DMS53 treated with DMSO at 0.1 percent for 48 hours (cell line): ENCODE measurements around the gene FNDC3B.

ENCODE experiments used
- DNase-seq: peaks from one replicate; lab custom pipeline; 2025; ENCODE audit not compliant: unreplicated experiment; lab: John Stamatoyannopoulos, UW

Gene FNDC3B

DNA sequence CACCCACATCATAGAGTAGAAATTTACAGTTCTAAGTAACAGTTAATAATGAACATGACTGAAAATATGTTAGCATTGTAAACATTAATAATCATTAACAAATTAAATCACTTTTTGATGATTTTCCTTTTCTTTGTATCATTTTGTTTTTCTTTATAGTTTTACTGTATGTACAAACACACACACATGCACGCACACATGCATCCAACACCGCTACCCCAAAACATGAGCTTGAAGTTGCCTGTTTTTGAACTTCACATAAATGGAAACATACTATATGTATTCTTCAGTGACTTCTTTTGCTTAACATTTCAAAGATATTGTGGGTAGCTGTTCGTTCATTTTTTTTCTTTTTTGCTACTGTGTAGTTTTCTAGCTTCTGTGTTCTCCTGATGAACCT lies 123.9 kb downstream of the FNDC3B start:
- no peak for DNase-seq

DNA sequence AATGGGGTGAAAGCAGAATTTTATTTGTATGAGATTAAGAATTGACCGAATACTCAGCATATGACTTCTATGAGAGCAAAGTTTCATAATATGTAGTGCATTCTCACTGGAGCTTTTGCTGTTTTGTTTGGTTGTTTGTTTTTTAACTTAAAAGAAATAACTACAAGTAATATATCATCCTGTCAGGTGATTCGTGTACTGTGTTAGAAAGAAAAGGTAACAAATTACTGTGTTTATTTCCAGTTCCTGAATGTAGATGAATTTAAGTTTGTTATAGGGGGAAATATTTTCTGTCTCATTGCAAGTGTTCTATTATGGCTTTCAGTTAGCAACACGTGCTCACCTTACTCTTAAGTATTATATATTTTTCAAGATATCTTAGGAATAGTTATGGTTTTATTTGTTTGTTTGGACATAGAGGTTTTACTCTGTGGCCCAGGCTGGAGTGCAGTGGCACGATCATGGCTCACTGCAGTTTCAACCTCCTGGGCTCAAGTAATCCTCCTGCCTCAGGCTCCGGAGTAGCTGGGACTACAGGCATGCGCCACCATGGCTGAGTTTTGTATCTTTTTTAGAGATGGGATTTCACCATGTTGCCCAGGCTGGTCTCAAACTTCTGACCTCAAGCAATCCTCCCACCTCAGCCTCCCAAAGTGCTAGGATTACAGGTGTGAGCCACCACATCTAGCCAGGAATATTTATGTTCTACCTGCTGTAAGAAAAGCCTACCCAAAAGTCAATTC lies 125.4 kb downstream of the FNDC3B start:
- no peak for DNase-seq

DNA sequence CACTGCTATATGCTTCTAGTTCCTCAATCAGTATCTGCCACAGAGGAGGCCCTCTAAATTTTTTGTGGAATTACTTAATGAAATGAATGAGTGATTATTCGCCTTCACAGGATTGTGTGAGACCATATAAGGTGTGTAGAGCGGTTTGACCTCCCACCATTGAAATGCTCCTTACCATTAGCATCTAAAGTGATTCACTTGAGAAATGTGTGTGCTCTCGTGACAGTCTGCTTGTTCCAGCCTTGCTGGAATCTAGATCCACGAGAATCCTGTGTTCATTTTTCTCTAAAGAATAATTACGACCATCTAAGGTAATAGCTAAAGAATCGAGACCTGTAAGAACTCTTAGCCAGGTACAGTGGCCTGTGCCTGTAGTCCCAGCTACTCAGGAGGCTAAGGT lies 126.9 kb downstream of the FNDC3B start:
- DNase-seq, result no peak

DNA sequence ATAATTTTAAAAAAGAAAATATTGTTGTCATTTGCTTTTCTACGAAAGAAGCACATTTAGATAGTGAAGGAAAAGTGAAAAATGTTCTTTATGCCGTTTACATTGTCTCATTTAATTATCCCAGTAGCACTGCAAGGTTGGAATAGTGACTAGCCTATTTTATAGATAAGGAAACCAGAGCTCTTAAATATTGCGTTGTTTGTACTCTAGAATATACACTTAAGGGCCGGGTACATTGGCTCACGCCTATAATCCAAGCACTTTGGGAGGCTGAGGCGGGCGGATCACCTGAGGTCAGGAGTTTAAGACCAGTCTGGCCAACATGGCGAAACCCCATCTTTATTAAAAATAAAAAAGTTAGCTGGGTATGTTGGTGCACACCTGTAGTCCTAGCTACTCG lies 127.5 kb downstream of the FNDC3B start:
- no peak for DNase-seq

DNA sequence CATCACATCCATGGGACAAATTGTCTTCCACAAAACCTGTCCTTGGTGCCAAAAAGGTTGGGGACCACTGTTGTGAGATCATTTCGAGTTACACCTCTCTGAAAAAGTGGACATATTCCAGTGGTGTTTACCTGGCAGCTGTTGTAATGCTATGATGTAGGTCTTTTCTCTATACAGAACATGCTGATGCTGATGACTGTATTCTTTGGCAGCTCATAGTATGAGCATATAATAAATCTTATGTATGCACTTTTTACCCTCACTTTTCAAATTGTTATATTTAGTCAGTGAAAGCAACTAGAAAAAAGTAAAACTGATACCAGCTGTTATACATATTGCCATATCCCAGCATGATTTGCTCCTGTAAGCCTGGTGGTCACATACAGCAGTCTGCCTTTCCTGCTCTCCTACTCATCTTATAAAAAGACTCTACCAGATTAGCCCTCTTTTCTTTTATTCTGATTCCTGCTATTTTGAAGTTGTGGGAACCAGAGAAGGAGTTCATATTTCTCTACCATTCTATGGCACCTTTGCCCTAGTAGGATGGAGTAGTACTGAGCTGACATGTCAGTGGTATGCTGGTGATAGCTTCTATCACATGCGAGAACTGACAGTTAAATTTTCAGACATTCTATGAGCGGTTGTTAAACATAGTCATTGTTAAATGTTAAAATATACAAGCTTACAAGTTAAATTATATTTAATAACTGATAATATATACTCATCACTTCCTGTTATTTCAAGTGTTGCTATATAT lies 128.7 kb downstream of the FNDC3B start:
- no peak for DNase-seq

DNA sequence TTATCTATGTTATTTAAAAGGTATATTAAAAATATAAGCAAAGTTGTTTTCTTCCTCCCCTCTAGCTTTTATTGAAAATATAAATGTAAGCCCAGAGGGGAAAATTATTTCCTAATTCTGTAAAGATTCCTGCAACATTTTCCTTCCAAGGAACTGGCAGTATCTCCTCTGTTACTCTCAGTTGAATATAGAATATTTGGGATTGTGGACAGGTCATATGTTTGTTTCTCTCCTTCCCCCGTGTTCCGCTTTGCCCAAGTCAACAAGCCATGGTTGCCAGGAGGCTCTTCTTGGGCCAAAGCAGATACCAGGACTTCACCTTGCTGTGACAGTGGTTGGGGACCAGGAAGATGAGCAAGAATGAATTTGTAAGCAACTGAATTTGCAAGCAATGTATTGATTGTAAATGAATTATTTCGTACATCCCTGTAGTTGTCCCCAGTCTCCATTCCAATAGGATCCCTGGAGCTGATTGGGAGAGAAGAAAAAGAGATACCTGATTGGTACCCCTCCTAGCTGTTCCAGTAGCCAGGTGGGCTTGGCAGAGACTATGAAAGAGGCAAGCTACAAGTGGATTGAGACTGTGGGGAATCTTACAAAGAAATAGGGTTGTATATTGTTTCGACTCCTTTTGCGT lies 130.8 kb downstream of the FNDC3B start:
- DNase-seq, result no peak

DNA sequence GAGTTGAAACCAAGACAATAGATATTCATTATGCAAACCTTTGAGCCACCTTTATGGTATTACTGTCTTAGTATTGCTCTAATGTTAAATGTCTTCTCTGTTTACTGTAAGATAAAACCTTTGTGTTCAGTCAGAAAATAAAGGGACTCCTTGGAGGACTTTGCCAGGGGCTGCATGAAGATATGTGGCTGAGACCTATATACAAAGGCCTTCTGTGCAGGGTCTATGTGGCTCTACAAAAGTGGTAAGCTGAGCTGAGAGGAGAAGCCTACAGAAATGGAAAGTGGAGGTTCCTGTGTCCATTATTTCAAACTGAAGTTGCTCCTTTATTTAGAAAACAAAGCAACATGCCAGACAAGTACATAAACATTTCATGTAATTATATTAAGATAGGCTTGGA lies 131.5 kb downstream of the FNDC3B start:
- no peak for DNase-seq

DNA sequence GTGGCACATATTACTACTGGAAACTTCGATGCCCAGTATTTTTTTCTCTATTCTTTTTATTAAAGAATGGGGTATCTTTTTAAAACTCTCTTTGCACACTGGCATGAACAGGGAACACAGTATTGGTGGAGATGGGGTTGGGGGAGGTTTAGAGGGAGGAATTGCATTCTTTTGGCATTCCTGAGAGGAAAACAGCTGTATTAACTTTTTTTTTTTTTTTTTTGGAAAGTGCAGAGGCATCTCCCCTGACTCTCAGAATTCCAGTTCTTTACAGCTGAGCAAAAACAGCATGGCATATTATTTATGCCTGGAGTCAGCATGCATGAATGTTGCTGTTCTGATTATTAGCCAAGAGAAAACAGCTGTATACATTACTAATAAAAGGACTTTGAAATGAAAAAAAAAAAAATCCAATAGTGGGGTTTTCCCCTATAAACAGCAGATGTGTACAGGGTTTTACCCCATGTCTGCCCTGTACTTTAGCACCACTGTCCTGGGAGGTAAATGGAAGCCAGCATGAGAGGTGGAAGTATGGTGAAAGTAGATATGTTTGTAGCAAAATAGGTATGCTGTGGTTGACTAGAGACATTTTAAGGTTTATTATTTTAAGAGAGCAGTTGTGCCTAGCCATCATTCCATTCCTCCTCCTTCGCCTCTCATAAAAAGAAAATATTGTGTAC lies 132.2 kb downstream of the FNDC3B start:
- no peak for DNase-seq

DNA sequence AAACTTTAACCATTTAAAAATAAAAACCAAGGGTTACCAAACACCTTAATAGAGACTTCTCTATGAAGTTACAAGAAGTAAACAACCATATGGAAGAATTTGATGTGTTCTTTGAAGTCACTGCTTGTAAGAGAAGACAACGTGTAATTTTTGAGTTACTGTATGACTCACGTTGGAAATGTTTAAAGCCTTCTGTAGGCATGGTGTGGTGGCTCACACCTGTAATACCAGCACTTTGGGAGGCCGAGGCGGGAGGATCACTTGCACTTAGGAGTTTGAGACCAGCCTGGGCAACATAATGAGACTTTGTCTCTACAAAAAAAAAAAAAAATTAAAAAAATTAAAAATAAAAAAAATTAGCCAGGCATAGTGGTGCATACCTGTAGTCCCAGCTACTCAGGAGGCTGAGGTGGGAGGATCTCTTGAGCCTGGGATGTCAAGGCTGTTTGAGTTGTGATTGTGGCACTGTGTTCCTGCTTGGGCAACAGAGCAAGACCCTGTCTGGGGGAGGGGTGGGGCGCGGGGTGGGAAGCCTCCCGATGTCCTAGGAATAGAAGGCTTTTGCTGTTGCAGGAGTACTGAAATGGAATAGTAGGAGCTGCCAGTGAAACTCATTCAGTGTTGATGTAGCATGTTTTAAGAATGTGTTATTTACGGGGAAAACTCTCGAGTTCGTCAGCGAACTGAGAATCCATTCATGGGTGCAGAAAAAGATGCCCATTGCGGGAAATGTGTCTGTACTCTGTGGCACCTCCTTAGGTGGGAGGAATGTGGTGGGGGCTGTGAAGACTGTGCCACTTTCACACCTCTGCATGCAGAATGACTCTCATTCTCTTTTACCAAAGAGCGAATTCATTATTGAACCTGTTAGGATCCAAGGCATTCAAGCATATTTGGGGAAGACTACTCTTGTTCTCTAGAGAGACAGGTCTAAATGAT lies 134.2 kb downstream of the FNDC3B start:
- DNase-seq, result no peak

DNA sequence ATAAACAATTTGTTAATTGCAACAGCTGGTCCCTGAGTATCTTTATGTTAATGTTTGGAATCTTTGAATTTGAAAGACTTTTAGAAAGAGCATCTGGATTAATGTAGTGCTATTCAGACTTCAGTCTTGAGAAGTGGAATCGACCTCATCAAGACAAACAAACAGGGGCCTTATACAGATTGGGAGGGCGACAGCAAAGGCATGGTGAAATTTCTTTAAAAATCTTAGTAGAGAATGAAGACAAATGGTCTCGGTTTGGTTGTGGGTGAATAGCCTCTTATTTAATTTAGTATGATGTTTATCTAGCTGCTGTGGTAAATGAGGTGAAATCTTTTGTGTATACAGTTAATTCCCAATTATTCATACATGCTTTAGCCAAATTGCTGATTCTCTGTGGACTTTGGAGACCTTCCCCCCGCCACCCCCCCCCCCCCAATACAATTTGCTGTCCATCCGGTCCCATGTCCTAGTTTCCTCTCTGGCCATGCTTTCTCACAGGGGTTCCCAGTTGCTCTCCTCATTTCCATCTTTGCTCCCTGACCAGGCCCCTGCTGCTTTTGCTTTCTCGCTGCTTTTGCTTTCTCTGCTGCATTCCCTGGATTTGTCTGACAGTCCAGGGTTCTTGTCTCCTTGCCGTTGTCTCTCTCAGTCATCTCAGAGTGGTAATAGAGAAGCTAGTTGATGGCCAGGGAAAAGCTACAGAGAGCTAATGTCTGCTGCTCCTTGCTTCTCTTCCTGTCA lies 135.3 kb downstream of the FNDC3B start:
- no peak for DNase-seq

DNA sequence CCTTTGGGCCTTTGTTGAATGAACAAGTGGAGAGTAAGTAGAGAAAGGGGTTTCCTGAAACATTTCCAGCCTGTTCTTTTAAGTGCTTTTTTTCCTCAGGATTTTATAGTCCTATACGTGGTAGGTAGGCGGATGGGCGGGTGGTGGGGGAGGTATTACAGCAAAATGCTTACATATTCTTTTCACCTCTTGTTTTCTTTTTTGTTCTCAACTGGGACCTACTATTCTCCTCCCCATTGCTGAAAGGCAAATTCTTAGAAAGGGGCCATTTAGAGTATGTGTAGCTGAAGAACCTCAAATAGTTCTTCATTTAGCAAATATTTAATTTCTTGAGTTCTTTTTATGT lies 135.8 kb downstream of the FNDC3B start:
- DNase-seq, result no peak

DNA sequence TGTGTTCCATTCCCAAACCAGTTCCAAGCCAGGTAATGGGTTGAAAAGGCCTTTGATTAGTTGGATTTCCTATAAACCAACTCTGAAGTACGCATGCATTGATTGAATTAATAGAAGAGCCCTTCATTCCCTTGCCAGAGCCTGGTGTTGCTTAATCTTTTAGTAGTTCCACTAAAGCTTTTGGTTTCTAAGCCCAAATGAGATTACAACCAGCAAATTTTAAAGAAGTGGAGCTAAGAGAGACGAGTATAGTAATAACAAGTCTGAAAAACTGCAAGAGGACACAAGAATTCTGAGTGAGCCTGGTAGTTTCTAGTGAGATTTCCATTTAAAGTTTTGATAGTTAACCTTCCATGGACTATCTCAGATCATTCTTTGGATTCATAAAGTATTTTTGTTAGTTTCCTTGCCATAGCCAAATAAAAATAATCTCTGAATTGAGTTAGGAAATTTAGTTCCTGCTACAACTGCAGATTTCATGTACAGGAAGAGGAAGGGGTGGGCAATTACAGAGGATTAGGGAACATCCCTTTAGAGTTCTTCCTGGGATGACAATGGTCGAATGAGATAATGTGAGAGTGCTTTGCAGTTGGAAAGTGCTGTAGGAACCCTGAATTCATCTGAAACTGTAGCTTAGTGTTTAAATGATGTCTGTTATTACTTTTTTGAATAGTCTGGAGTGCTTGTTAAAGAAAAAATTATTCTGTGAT lies 136.8 kb downstream of the FNDC3B start:
- DNase-seq, result no peak

DNA sequence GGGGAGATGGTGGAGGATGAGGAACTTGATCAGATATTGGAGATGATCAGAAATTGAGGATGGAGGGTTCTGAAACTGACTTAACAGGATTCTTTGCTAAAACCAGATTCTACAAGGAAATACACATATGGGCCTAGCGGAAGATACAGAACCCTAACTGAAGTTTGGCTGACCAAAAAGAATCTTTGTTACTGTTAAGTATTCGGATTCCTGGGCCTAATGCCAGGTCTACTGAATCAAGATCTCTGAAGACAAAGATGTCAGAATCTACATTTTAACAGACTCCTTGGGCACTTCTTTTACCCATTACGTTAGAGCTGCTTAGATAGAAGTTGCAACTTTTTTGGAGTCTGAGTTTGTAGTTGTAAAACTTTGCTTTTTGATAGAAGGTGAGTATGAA lies 137.7 kb downstream of the FNDC3B start:
- DNase-seq, result no peak

DNA sequence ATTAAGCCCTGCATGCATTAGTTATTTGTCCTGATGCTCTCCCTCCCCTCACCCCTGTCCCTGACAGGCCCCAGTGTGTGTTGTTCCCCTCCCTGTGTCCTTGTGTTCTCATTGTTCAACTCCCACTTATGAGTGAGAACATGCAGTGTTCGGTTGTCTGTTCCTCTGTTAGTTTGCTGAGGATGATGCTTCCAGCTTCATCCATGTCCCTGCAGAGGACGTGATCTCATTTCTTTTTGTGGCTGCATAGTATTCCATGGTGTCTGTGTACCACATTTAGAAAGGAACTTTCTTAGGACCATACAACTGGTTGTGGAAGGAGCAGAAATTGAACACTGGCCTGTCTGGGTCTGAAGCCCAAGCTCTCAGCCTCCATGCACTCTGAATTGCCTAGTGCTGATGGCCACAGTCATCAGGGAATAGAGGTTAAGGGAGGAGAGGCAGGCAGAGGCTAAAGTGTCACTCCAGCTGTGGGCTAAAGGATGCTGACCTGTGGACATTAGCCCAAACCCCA lies 138.5 kb downstream of the FNDC3B start:
- DNase-seq, result no peak

DNA sequence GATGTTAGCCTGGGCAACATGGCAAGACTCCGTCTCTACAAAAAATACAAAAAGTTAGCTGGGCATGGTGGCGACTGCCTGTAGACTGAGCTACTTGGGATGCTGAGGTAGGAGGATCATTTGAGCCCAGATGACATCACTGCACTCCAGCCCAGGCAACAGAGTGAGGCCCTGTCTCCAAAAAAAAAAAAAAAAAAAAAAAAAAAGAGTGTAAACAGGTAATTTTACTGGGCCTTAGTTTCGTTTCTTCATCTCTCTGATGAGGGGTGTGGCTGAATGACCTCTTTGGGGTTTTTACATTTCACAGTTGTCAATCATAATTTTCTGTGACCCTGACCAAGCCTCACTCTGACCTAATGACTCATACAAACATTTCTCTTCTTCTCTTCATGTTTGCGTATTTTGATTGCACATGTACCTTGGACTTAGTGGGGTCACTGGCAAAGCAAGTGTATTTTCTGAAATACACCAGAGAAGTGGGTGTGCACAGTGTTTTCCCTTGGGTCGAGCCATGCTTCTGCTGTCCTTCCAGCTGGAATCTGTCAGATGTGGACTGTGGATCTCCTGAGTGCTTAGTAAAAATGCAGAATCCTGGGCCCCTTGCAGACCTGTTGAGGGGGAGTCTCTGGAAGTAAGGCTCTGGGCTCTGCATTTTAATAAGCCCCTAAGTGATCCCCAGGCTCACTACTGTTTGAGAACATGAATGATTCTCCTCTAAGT lies 140.5 kb downstream of the FNDC3B start:
- DNase-seq, result peak; percentile 31

DNA sequence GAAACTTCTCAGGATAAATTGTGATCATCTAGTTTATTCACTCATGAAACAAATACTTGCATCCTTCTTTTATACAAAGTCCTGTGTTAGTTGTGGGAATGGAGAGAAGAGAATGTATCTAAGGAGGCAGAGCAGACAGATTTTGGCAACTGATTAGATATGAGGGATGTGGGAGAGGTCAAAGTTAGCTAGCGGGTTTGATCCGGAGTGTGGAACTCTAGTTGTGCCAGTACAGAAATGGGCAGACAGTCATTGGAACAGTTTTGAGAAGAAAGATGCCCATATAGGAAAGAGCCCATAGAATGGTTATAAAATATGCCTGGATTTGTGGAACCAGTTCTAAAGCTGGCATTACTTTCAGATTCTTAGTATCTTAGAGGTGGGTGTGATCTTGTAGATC lies 141.1 kb downstream of the FNDC3B start:
- DNase-seq, result no peak

DNA sequence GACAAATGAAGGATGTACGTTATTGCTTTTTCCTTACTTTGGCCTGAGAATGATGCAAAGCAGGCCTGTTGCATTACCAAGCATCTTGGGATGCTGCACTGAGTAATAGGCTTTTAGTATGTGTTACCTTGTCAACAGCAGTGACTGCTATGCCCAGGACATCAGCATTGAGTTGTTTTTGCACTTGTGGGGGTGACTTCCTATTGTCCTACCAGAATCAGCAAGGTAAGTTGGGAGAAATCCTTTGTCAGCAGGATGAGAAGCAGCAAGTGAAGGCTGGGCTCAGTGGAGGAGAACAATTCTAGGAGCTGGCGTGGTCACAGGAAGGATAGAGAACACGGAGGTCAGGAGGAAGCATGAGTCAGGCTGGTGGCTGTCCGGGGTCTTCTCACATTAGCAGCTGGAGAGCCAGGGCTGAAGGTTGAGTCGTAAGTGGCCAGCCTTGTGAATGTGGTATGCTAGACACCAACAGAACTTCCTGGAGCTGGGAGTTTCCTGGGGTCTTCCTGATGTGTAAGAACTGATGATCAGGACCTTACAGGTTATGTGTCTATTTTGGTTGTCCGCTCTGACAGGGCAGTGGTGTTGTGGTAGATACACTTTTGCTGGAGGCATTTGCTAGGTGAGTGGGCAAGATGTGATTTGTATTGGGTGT lies 142.7 kb downstream of the FNDC3B start:
- DNase-seq, result no peak

DNA sequence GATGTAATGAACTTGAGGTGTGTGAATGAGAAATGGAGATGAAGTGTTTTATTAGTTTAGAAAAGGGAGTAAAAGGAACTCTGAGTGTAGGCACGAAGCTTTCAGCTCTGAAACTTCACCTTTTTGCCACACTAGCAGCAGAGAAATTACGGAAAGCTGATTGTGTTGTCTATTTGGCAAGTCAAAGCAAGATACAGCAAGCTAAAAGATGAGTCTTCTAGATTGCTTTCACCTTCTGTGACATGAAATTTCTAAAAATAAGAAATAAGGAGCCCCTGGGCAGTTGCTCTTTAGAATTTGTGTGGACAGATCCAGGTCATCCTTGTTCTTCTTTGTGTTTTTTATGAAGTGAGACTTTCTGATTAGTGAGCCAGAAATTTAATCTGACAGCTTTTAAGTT lies 143.4 kb downstream of the FNDC3B start:
- no peak for DNase-seq
